HEK293 (cell line): ENCODE measurements around the gene TTLL7.
"Not testable (repeated sequence)": the region's sequence is repeated elsewhere in the genome, so short reads cannot be mapped to it uniquely, and the experiment has no call there.

Experiments used
- CTCF ChIA-PET: fragments of 350-600 bp; formaldehyde crosslinking; extraction: SDS; loops from one replicate; lab custom pipeline; 2021; ENCODE audit warnings: antibody characterized with exemption; lab: Yijun Ruan, JAX
- POLR2A ChIA-PET: fragments of 300-600 bp; formaldehyde crosslinking; extraction: SDS; loops from one replicate; lab custom pipeline; 2020; ENCODE audit warnings: antibody characterized with exemption, inconsistent platforms; lab: Yijun Ruan, JAX
- H3K27ac ChIP-seq: fragments of 200-500 bp; sonication (Bioruptor generic); 2 replicates; pipeline ENCODE4 v1.5.1; 2014; ENCODE audit warnings: low read depth, low read length, control low read depth, inconsistent platforms; ENCODE audit errors: extremely low read depth
- H3K36me3 ChIP-seq, 2 experiments: fragments of 200-500 bp in 1 of 2; sonication (Bioruptor generic) in 1 of 2; 1 replicate in 1 of 2; 2 replicates in 1 of 2; pipeline ENCODE4 v1.5.1; 2014 to 2017; ENCODE audit warnings: inconsistent platforms in 2 of 2, low read length in 2 of 2; ENCODE audit not compliant: control insufficient read depth in 2 of 2, insufficient read depth in 1 of 2
- H3K4me1 ChIP-seq: fragments of 200-500 bp; sonication (Bioruptor generic); 2 replicates; pipeline ENCODE4 v1.5.1; 2014; ENCODE audit warnings: mild to moderate bottlenecking, low read length, inconsistent platforms; ENCODE audit not compliant: control insufficient read depth, insufficient read depth
- H3K4me3 ChIP-seq: 2 replicates; pipeline ENCODE4 v1.5.1; 2011; ENCODE audit warnings: low read depth, mild to moderate bottlenecking, control low read depth, low read length, moderate library complexity
- H3K9me3 ChIP-seq: fragments of 200-500 bp; sonication (Bioruptor generic); 2 replicates; pipeline ENCODE4 v1.5.1; 2014; ENCODE audit warnings: low read depth, low read length, inconsistent platforms; ENCODE audit not compliant: control insufficient read depth, insufficient read depth
- BCL11A ChIP-seq: fragments of 450-650 bp; formaldehyde crosslinking; IDR thresholded peaks from 2 replicates; pipeline ENCODE4 v1.5.1; 2016; ENCODE audit warnings: low read depth, missing biosample characterization, missing genetic modification characterization
- CTCF ChIP-seq: fragments of 450-650 bp; formaldehyde crosslinking; IDR thresholded peaks from 2 replicates; pipeline ENCODE4 v1.5.1; 2016; ENCODE audit warnings: missing biosample characterization, missing genetic modification characterization
- FEZF1 ChIP-seq: fragments of 450-650 bp; formaldehyde crosslinking; IDR thresholded peaks from 2 replicates; pipeline ENCODE4 v1.5.1; 2016; ENCODE audit warnings: missing biosample characterization, missing genetic modification characterization
- KLF16 ChIP-seq: fragments of 450-650 bp; formaldehyde crosslinking; IDR thresholded peaks from 2 replicates; pipeline ENCODE4 v1.5.1; 2017; ENCODE audit warnings: missing biosample characterization, missing genetic modification characterization
- KLF17 ChIP-seq: fragments of 450-650 bp; formaldehyde crosslinking; IDR thresholded peaks from 2 replicates; pipeline ENCODE4 v1.5.1; 2016; ENCODE audit warnings: missing biosample characterization, missing genetic modification characterization
- PRDM4 ChIP-seq: fragments of 450-650 bp; formaldehyde crosslinking; IDR thresholded peaks from 2 replicates; pipeline ENCODE4 v1.5.1; 2017; ENCODE audit warnings: missing biosample characterization, missing genetic modification characterization
- PRDM6 ChIP-seq: fragments of 450-650 bp; formaldehyde crosslinking; IDR thresholded peaks from 2 replicates; pipeline ENCODE4 v1.5.1; 2017; ENCODE audit warnings: missing biosample characterization, missing genetic modification characterization
- TCF7L2 ChIP-seq: IDR thresholded peaks from 2 replicates; pipeline ENCODE4 v1.6.1; 2011; ENCODE audit warnings: low read depth, mild to moderate bottlenecking, inconsistent platforms, low read length, moderate library complexity, borderline replicate concordance
- TRIM28 ChIP-seq: IDR thresholded peaks from 2 replicates; pipeline ENCODE4 v1.6.1; 2011; ENCODE audit warnings: low read length, control low read depth, borderline replicate concordance
- YY1 ChIP-seq: fragments of 450-650 bp; formaldehyde crosslinking; IDR thresholded peaks from 2 replicates; pipeline ENCODE4 v1.5.1; 2018; ENCODE audit warnings: missing biosample characterization, missing genetic modification characterization
- ZNF138 ChIP-seq: fragments of 450-650 bp; formaldehyde crosslinking; IDR thresholded peaks from 2 replicates; pipeline ENCODE4 v1.5.1; 2016; ENCODE audit warnings: missing biosample characterization, missing genetic modification characterization, borderline replicate concordance
- ZNF140 ChIP-seq: fragments of 450-650 bp; formaldehyde crosslinking; IDR thresholded peaks from 2 replicates; pipeline ENCODE4 v1.5.1; 2016; ENCODE audit warnings: missing biosample characterization, missing genetic modification characterization
- ZNF146 ChIP-seq: fragments of 450-650 bp; formaldehyde crosslinking; IDR thresholded peaks from 2 replicates; pipeline ENCODE4 v1.5.1; 2016; ENCODE audit warnings: missing biosample characterization, missing genetic modification characterization
- ZNF184 ChIP-seq: fragments of 450-650 bp; IDR thresholded peaks from 2 replicates; pipeline ENCODE4 v1.5.1; 2018; ENCODE audit warnings: missing biosample characterization, mild to moderate bottlenecking, missing genetic modification characterization
- ZNF214 ChIP-seq: fragments of 450-650 bp; formaldehyde crosslinking; IDR thresholded peaks from 2 replicates; pipeline ENCODE4 v1.5.1; 2017; ENCODE audit warnings: missing biosample characterization, mild to moderate bottlenecking, missing genetic modification characterization, borderline replicate concordance
- ZNF37A ChIP-seq: fragments of 450-650 bp; IDR thresholded peaks from 2 replicates; pipeline ENCODE4 v1.5.1; 2018; ENCODE audit warnings: missing biosample characterization, missing genetic modification characterization
- ZNF48 ChIP-seq: fragments of 450-650 bp; formaldehyde crosslinking; IDR thresholded peaks from 2 replicates; pipeline ENCODE4 v1.5.1; 2016; ENCODE audit warnings: missing biosample characterization, missing genetic modification characterization
- ZNF521 ChIP-seq: fragments of 450-650 bp; formaldehyde crosslinking; IDR thresholded peaks from 2 replicates; pipeline ENCODE4 v1.5.1; 2017; ENCODE audit warnings: missing biosample characterization, mild to moderate bottlenecking, missing genetic modification characterization
- ZNF555 ChIP-seq: fragments of 450-650 bp; formaldehyde crosslinking; conservative IDR thresholded peaks from 2 replicates; pipeline ENCODE4 v1.5.1; 2017; ENCODE audit warnings: missing biosample characterization, mild to moderate bottlenecking, missing genetic modification characterization, inconsistent platforms
- ZNF610 ChIP-seq: fragments of 450-650 bp; formaldehyde crosslinking; IDR thresholded peaks from 2 replicates; pipeline ENCODE4 v1.5.1; 2016; ENCODE audit warnings: missing biosample characterization, missing genetic modification characterization, borderline replicate concordance
- ZNF707 ChIP-seq: fragments of 450-650 bp; formaldehyde crosslinking; IDR thresholded peaks from 2 replicates; pipeline ENCODE4 v1.5.1; 2016; ENCODE audit warnings: missing biosample characterization, missing genetic modification characterization
- ZNF777 ChIP-seq: fragments of 450-650 bp; formaldehyde crosslinking; IDR thresholded peaks from 2 replicates; pipeline ENCODE4 v1.5.1; 2017; ENCODE audit warnings: missing biosample characterization, missing genetic modification characterization, borderline replicate concordance

TTLL7 gene

GRCh38 chr1:83917959-83918358 lies 81.0 kb downstream of the TTLL7 start:
- ChIA-PET CTCF (interaction anchor here (0.6 to 1.5 kb wide), 6 partner anchors 8 to 386 kb away, joined by 3 to 5 read pairs (median 4); no protein-coding TSS in a partner anchor), POLR2A (no interaction called here)
- Histone ChIP-seq H3K27ac (no peak overlapping the region), H3K9me3 (no peaks in the 10 kb centered on the region), H3K4me3 (no peak overlapping the region), H3K4me1 (no peaks in the 10 kb centered on the region), H3K36me3 (peaks cover 5 to 35% of the 10 kb centered on the region in 2 experiments; a peak in 1 of 3 replicates)
- TF ChIP-seq ZNF184 (tag by site-specific recombination) (no peak), BCL11A (tag by site-specific recombination) (no peak), ZNF140 (tag by site-specific recombination) (no peak), KLF16 (no peak)

GRCh38 chr1:83916094-83916493 lies 82.8 kb downstream of the TTLL7 start:
- peaks cover 8 to 35% of the 10 kb centered on the region in 2 experiments; a peak in 1 of 3 replicates for H3K36me3 ChIP-seq
- POLR2A ChIA-PET, CTCF ChIA-PET, H3K27ac ChIP-seq, H3K4me3 ChIP-seq, H3K4me1 ChIP-seq, H3K9me3 ChIP-seq: not testable (repeated sequence)
- TF ChIP-seq ZNF146 (tag by site-specific recombination) = peak; percentile 79

GRCh38 chr1:83912876-83913275 lies 86.1 kb downstream of the TTLL7 start:
- no peak overlapping the region for H3K27ac ChIP-seq
- POLR2A ChIA-PET = no interaction called here
- TF ChIP-seq PRDM6 (no peak), CTCF (tag by site-specific recombination) (no peak), ZNF555 (tag by site-specific recombination) (no peak), ZNF37A (tag by site-specific recombination) (no peak), FEZF1 (no peak), ZNF214 (tag by site-specific recombination) (no peak), ZNF521 (tag by site-specific recombination) (no peak), KLF17 (tag by site-specific recombination) (no peak), YY1 (tag by site-specific recombination) (no peak), TCF7L2 (no peak), ZNF48 (tag by site-specific recombination) (no peak), ZNF777 (tag by site-specific recombination) (no peak), ZNF610 (tag by site-specific recombination) (no peak), ZNF138 (tag by site-specific recombination) (no peak), ZNF707 (tag by site-specific recombination) (no peak), TRIM28 (no peak), PRDM4 (tag by site-specific recombination) (no peak)
- TF ChIP-seq, all 188 proteins: peak for 0
- CTCF ChIA-PET = no interaction called here
- Histone ChIP-seq H3K36me3 (peaks cover 8 to 18% of the 10 kb centered on the region in 2 experiments; a peak in 1 of 3 replicates), H3K9me3 (no peaks in the 10 kb centered on the region), H3K4me1 (no peaks in the 10 kb centered on the region), H3K4me3 (no peak overlapping the region)
